ENCODE results near the gene ANKRD11. TPM values are rescaled to one million over a fixed set of nuclear protein-coding genes. Genes with fewer than 3 reads are reported as not detected.

ANKRD11 gene
- total RNA-seq, 1 experiment from 2014 or later: 266 TPM

DNA sequence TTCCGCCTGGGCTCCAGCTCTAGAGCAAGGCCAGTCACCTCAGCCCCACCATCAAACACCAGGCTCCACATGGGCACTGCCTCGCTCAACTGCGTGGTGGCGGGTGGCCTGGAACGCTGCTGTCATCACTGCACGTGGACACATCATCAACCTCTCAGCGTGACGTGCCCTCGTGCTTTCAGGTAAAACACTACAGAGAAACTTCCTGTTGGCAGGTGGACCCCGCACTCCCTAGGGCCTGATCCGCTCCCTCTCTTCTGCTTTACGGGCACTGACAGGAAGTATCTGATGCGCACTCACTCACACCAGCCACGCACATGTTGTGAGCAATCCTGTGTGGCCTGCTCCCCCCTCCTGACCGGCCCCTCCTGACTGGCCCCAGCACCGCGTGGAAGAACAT is 87.4 kb downstream of the ANKRD11 start:
- no peak overlapping the region for H3K4me2 ChIP-seq (ENCODE audit: low read length)
- peaks cover 45% of the 10 kb centered on the region; the same call in 1 of the 2 replicates for H4K20me1 ChIP-seq (ENCODE audit: insufficient read depth)
- DNase-seq (ENCODE audit: low read depth, low spot score): no peak
- no peak for TF ChIP-seq MAX (IDR thresholded peaks at IDR 0.05)
- TF ChIP-seq, protein P1, sequence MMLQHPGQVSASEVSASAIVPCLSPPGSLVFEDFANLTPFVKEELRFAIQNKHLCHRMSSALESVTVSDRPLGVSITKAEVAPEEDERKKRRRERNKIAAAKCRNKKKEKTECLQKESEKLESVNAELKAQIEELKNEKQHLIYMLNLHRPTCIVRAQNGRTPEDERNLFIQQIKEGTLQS (IDR thresholded peaks at IDR 0.05): no peak
- no peak for TF ChIP-seq REST (IDR thresholded peaks at IDR 0.05; ENCODE audit: low read depth)
- no peak for TF ChIP-seq YY1 (IDR thresholded peaks at IDR 0.05; ENCODE audit: extremely low read depth, insufficient replicate concordance, low read depth, low read length)
- no peak for TF ChIP-seq TCF7L2 (IDR thresholded peaks at IDR 0.05; ENCODE audit: borderline replicate concordance, extremely low read depth, insufficient read depth, insufficient read length)
- no peak for TF ChIP-seq POLR2A (IDR thresholded peaks at IDR 0.05; ENCODE audit: borderline replicate concordance, extremely low read depth, insufficient read depth, insufficient read length)
- no peak for TF ChIP-seq CBX3 (IDR thresholded peaks at IDR 0.05; ENCODE audit: low read depth)
- TF ChIP-seq ZFX (IDR thresholded peaks at IDR 0.05): no peak
- no peak for TF ChIP-seq POLR2AphosphoS5 (IDR thresholded peaks at IDR 0.05; ENCODE audit: low read depth, low read length)
- no peak for TF ChIP-seq ZBTB33 (IDR thresholded peaks at IDR 0.05; ENCODE audit: extremely low read depth, insufficient replicate concordance, low read length)
- no peak for TF ChIP-seq SP1 (IDR thresholded peaks at IDR 0.05; ENCODE audit: low read depth)
- peaks cover 94% of the 10 kb centered on the region for H3K79me2 ChIP-seq (ENCODE audit: insufficient read depth, low read length)
- H3K4me3 ChIP-seq (replicated peaks in 1 of 2; ENCODE audit: low read depth in 1 of 2, low read length in 2 of 2): no peak overlapping the region
- no peaks in the 10 kb centered on the region for H3K9me2 ChIP-seq (ENCODE audit: insufficient read depth)
- intact Hi-C loops (cut with micrococcal nuclease): no loop called here
- CTCF ChIA-PET: no interaction called here
- no peak for ATAC-seq
- no peaks in the 10 kb centered on the region for H3K9me3 ChIP-seq (ENCODE audit: control insufficient read depth in 1 of 2, insufficient read depth in 1 of 2, low read depth in 1 of 2, low read length in 2 of 2)
- H3K27ac ChIP-seq (ENCODE audit: low read depth, low read length): no peak overlapping the region
- BruUV-seq (replicated peaks): no TSS peak
- RAD21 ChIA-PET (ENCODE audit: low non-redundant PET in 1 of 2, low total read pairs in 2 of 2, uncharacterized antibody in 2 of 2, unreplicated experiment in 2 of 2): no interaction called here
- no peak overlapping the region for H2AFZ ChIP-seq (ENCODE audit: low read depth, low read length, poor library complexity, severe bottlenecking)
- POLR2A ChIA-PET: no interaction called here
- no peak overlapping the region for H3K9ac ChIP-seq (ENCODE audit: low read length)
- H3K27me3 ChIP-seq (ENCODE audit: insufficient read depth, low read length): no peaks in the 10 kb centered on the region
- no peaks in the 10 kb centered on the region for H3K36me3 ChIP-seq (ENCODE audit: control insufficient read depth in 1 of 2, insufficient read depth in 2 of 2, low read length in 2 of 2)
- peaks cover 0 to 20% of the 10 kb centered on the region in 2 experiments; a peak in 2 of 4 replicates for H3K4me1 ChIP-seq (ENCODE audit: control insufficient read depth in 1 of 2, insufficient read depth in 2 of 2, low read length in 2 of 2)

Measured in HCT116 (cell line).